Skin epidermis (tissue), 12 donors: ENCODE measurements around the gene RPS2.

Experiments
- H3K27ac ChIP-seq, 21 experiments: fragments of 200-600 bp; sonication (generic) in 11 of 21; one replicate each; pipeline ENCODE4 v1.5.0; 2020; ENCODE audit warnings: mild to moderate bottlenecking in 3 of 21, inconsistent platforms in 2 of 21, moderate library complexity in 2 of 21
- H3K4me3 ChIP-seq, 7 experiments: fragments of 200-600 bp; sonication (generic) in 2 of 7; one replicate each; pipeline ENCODE4 v1.5.0; 2020; ENCODE audit warnings: inconsistent platforms in 2 of 7, mild to moderate bottlenecking in 2 of 7, moderate library complexity in 1 of 7

RPS2 gene

DNA sequence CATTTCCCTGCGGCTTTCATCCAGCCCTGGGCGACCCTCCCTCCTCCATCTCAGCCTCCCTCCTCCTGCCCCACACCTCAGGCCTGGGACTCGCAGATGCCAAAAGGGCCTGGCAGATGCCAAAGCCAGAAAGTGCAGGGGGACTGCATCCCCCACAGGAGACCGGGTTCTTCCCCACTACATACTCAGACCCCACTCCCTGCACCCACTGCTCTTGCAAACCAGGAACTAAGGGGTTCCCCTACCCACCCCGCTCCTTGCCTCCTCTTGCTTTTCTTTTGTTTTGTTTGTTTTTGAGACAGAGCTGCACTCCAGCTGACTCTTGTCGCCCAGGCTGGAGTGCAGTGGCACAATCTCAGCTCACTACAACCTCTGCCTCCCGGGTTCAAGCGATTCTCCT lies 49.6 kb downstream of the RPS2 start:
- H3K27ac ChIP-seq: peak overlapping the region in 5 of 21 experiments; percentile 14 to 80 (median 48)
- no peak overlapping the region for H3K4me3 ChIP-seq

DNA sequence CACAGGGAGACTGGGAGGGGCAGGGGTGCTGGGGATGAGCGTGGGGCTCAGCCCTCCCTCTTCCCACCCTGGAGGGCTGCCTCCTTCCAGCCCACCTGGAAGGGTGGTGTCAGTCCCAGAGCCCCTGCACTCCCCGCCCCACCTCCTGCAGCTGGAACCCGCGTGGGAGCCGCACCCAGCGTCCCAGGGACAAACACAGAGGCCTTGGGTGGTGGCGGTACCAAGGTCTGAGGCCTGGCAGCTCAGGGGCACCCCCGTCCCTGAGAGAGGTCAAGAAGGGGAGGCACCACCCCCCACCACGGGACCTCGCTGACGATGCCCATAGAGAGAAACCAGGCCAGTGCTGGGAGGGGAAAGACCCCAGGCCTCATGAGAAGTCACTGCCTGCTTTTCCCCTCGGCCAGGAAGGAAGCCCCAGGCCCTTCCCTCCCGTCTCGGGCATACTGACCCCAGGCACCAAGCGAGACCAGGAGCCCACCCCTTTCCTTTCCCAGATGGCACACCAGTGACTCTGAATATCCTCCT lies 50.5 kb downstream of the RPS2 start:
- H3K4me3 ChIP-seq: no peak overlapping the region
- peak overlapping the region in 13 of 21 experiments; percentile 33 to 80 (median 57) for H3K27ac ChIP-seq

DNA sequence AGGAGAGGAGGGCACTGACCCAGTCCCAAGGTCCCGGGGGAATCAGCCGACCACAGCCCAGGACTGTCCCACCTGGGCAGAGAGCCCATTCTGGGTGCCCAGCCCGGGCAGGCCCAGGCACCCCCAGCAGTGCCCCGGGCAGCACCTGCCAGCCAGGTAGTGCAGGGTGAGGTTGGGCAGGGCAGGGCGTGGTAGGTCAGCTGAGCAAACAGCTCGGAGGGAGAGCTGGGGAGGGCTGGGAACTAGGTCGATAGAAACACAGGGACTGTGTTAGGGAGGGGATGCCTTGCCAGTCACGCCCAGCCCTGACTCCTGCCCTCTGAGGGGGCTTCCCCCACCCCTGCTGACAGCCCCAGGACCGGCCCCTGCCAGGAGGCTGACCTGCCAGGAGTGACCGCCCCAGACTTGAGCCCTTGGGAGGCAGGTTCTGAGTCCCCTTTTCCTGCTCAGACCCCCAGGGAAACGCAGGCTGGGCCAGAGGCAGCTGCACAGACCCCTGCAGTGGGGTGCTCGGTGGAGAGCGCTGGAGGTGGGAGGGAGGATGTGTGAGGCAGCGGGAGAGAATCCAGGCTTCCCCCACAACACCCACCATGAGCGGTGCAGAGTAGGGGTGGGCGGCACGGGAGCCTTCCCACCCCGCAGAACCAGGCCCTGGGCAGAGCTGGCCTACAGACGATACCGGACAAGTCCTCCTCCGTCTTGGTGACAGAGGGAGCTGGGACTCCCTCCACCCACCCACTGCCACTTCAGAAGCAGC lies 51.1 kb downstream of the RPS2 start:
- no peak overlapping the region for H3K4me3 ChIP-seq
- H3K27ac ChIP-seq: peak overlapping the region in 13 of 21 experiments; percentile 33 to 80 (median 58)

DNA sequence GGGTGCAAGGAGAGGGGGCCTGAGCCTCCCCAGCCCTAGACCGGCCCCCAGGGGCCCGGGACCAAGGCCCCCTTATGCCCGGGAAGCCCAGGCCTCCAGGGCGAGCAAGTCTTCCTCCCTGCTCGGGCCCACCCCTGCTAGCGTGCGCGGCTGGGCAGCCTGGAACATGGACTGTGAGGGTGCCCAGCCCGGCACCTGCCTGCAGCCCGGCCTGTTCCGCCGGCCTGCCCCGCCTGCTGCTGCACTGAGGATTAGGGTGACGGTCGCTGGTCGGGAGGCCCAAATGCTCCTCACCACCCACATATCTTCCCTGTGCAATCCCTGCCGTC lies 52.4 kb downstream of the RPS2 start:
- H3K27ac ChIP-seq: peak overlapping the region in 3 of 21 experiments; percentile 21 to 42 (median 28)

More for the DNA sequence above, 52.4 kb downstream of the RPS2 start:
- no peak overlapping the region for H3K4me3 ChIP-seq
